ENCODE measurements around the gene TFAP2D. TPM values are rescaled to one million over a fixed set of nuclear protein-coding genes. Genes with fewer than 3 reads are reported as not detected.

Gene TFAP2D
- total RNA-seq, 4 donors from 2014 or later: not detected

GRCh38 chr6:50822078-50822476 lies 108.8 kb downstream of the TFAP2D start:
- no peak for TF ChIP-seq CTCF (IDR thresholded peaks at IDR 0.05)
- DNase-seq (ENCODE audit: low spot score): no peak
- no peak for ATAC-seq (ENCODE audit: low FRiP score)

Other genes with a start within 250 kb of the TFAP2D start
- gene TFAP2B, start 105.3 kb downstream of the TFAP2D start, total RNA-seq: not detected